ENCODE measurements around the gene USP21.

The USP21 gene

GRCh38 chr1:161128591-161129420 is 30.5 kb upstream of the USP21 start:
- peak in 1 of 2 experiments; percentile 15 for DNase-seq
- no peak for TF ChIP-seq GATA1 (IDR thresholded peaks at IDR 0.05; ENCODE audit: low read depth, low read length)
- TF ChIP-seq POLR2A (IDR thresholded peaks at IDR 0.05; ENCODE audit: low read length): no peak

- no peak for TF ChIP-seq POLR2A (IDR thresholded peaks at IDR 0.05; ENCODE audit: low read length)
- TF ChIP-seq GATA1 (IDR thresholded peaks at IDR 0.05; ENCODE audit: low read depth, low read length): no peak
- no peak for DNase-seq
Observed at GRCh38 chr1:161130266-161130665, 29.0 kb upstream of the USP21 start.

GRCh38 chr1:161131523-161132409 is 27.5 kb upstream of the USP21 start:
- TF ChIP-seq GATA1 (IDR thresholded peaks at IDR 0.05; ENCODE audit: low read depth, low read length): no peak
- no peak for TF ChIP-seq POLR2A (IDR thresholded peaks at IDR 0.05; ENCODE audit: low read length)
- peak; percentile 36 to 51 for DNase-seq

GRCh38 chr1:161132410-161133219 is 26.7 kb upstream of the USP21 start, which contains the start of gene DEDD:
TSS of gene DEDD (minus strand) at chr1:161132667. CDS start at chr1:161124462, 8,205 bp downstream.
- no peak for TF ChIP-seq GATA1 (IDR thresholded peaks at IDR 0.05; ENCODE audit: low read depth, low read length)
- TF ChIP-seq POLR2A (IDR thresholded peaks at IDR 0.05; ENCODE audit: low read length): peak; percentile 59

GRCh38 chr1:161133220-161133740 is 26.0 kb upstream of the USP21 start:
- TF ChIP-seq GATA1 (IDR thresholded peaks at IDR 0.05; ENCODE audit: low read depth, low read length): no peak
- no peak for TF ChIP-seq POLR2A (IDR thresholded peaks at IDR 0.05; ENCODE audit: low read length)

More at GRCh38 chr1:161132410-161133219, 26.7 kb upstream of the USP21 start, which contains the start of gene DEDD:
- peak; percentile 93 to 94 for DNase-seq

GRCh38 chr1:161137881-161138280 is 21.4 kb upstream of the USP21 start:
- DNase-seq: no peak
- no peak for TF ChIP-seq POLR2A (IDR thresholded peaks at IDR 0.05; ENCODE audit: low read length)
- TF ChIP-seq GATA1 (IDR thresholded peaks at IDR 0.05; ENCODE audit: low read depth, low read length): no peak

More at GRCh38 chr1:161133220-161133740, 26.0 kb upstream of the USP21 start:
- DNase-seq: peak; percentile 40 to 54

GRCh38 chr1:161138431-161138830 is 20.9 kb upstream of the USP21 start:
- TF ChIP-seq POLR2A (IDR thresholded peaks at IDR 0.05; ENCODE audit: low read length) (no peak), GATA1 (IDR thresholded peaks at IDR 0.05; ENCODE audit: low read depth, low read length) (no peak)
- no peak for DNase-seq

GRCh38 chr1:161139766-161140165 is 19.5 kb upstream of the USP21 start:
- no peak for TF ChIP-seq GATA1 (IDR thresholded peaks at IDR 0.05; ENCODE audit: low read depth, low read length)
- DNase-seq: peak; percentile 63 to 80

GRCh38 chr1:161140755-161141400 is 18.4 kb upstream of the USP21 start:
- no peak for DNase-seq
- TF ChIP-seq POLR2A (IDR thresholded peaks at IDR 0.05; ENCODE audit: low read length) (no peak), GATA1 (IDR thresholded peaks at IDR 0.05; ENCODE audit: low read depth, low read length) (no peak)

GRCh38 chr1:161145832-161146231 is 13.5 kb upstream of the USP21 start:
- no peak for DNase-seq
- no peak for TF ChIP-seq GATA1 (IDR thresholded peaks at IDR 0.05; ENCODE audit: low read depth, low read length)
- TF ChIP-seq POLR2A (IDR thresholded peaks at IDR 0.05; ENCODE audit: low read length): no peak

- DNase-seq: no peak
- no peak for TF ChIP-seq POLR2A (IDR thresholded peaks at IDR 0.05; ENCODE audit: low read length)
- no peak for TF ChIP-seq GATA1 (IDR thresholded peaks at IDR 0.05; ENCODE audit: low read depth, low read length)
Observed at GRCh38 chr1:161153176-161153575, 6.1 kb upstream of the USP21 start.

- peak; percentile 94 for DNase-seq
- TF ChIP-seq POLR2A (IDR thresholded peaks at IDR 0.05; ENCODE audit: low read length) (peak; percentile 91), GATA1 (IDR thresholded peaks at IDR 0.05; ENCODE audit: low read depth, low read length) (no peak)
Observed at GRCh38 chr1:161153682-161154337, 5.5 kb upstream of the USP21 start, which contains the start of gene UFC1. TSS of gene UFC1 (plus strand) at chr1:161153978. CDS start at chr1:161153998, 20 bp downstream.

Measured in erythroblast (primary cell).